Stimulated activated CD4-positive, alpha-beta T cell treated with anti-CD3 and anti-CD28 coated beads, Interleukin-4, amount 100 ng/mL, for 24 hours (primary cell): ENCODE measurements around the gene TP73.

ENCODE experiments used
- DNase-seq: peaks from one replicate; pipeline ENCODE4 v3.0.0-alpha.2; 2020

The TP73 gene

GRCh38 chr1:3731583-3732433 lies 79.5 kb downstream of the TP73 start:
- DNase-seq = no peak

GRCh38 chr1:3732434-3733093 lies 80.2 kb downstream of the TP73 start:
- DNase-seq = no peak

GRCh38 chr1:3733094-3733882 lies 81.0 kb downstream of the TP73 start:
- no peak for DNase-seq

- no peak for DNase-seq
Observed at GRCh38 chr1:3733883-3734589, 81.7 kb downstream of the TP73 start.

- no peak for DNase-seq
Observed at GRCh38 chr1:3734602-3735001, 82.3 kb downstream of the TP73 start.

GRCh38 chr1:3735027-3735681 lies 82.8 kb downstream of the TP73 start:
- no peak for DNase-seq

GRCh38 chr1:3735688-3736087 lies 83.4 kb downstream of the TP73 start:
- no peak for DNase-seq

GRCh38 chr1:3736131-3736561 lies 83.8 kb downstream of the TP73 start:
- DNase-seq = no peak

- no peak for DNase-seq
Observed at GRCh38 chr1:3736708-3737107, 84.4 kb downstream of the TP73 start.

GRCh38 chr1:3738943-3739342 lies 86.6 kb downstream of the TP73 start:
- DNase-seq = no peak

- DNase-seq = no peak
Observed at GRCh38 chr1:3740042-3740441, 87.7 kb downstream of the TP73 start.

GRCh38 chr1:3740752-3741151 lies 88.4 kb downstream of the TP73 start:
- DNase-seq = no peak

GRCh38 chr1:3741566-3742438 lies 89.5 kb downstream of the TP73 start:
- DNase-seq = no peak

GRCh38 chr1:3742439-3743298 lies 90.4 kb downstream of the TP73 start:
- DNase-seq = no peak

- no peak for DNase-seq
Observed at GRCh38 chr1:3743421-3743820, 91.1 kb downstream of the TP73 start.

GRCh38 chr1:3743826-3744225 lies 91.5 kb downstream of the TP73 start:
- no peak for DNase-seq

GRCh38 chr1:3744646-3745045 lies 92.3 kb downstream of the TP73 start:
- no peak for DNase-seq

- DNase-seq = no peak
Observed at GRCh38 chr1:3745071-3745470, 92.8 kb downstream of the TP73 start.

GRCh38 chr1:3745590-3746381 lies 93.5 kb downstream of the TP73 start:
- DNase-seq = no peak
